Stomach (tissue), 4 donors: ENCODE measurements around the gene C19orf85.

Experiments
- CTCF ChIP-seq, 7 experiments: fragments of 450-650 bp in 4 of 7; fragments of 200-600 bp in 3 of 7; sonication (generic) in 3 of 7; IDR thresholded peaks; one replicate each; pipeline ENCODE4 v1.5.1; 2016 to 2019; ENCODE audit warnings: antibody characterized with exemption in 7 of 7, control low read depth in 2 of 7, mild to moderate bottlenecking in 1 of 7
- EP300 ChIP-seq: sonication (generic); formaldehyde crosslinking; IDR thresholded peaks from one replicate; pipeline ENCODE4 v1.6.1; 2017; ENCODE audit warnings: antibody characterized with exemption

DNA sequence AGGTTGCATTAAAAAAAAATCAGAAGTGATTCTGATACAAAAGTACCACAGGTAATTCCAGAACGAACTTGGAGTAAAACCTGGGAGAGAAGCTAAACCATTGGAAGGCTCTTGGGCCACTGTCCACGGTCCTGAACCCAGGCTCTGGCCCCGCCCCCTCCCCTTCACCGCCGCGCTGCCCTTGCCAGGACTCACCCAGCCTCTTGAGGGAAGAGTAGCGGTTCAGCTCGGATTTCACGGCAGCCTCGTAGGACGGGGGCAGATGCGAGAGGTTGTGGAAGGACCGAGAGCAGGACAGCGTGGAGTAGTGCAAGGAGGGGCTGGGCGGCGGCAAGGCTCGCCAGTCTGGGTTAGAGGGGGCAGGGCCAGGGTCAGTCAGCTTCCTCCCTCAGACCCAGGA, 27.1 kb downstream of the C19orf85 start:
- no peak for TF ChIP-seq CTCF (IDR thresholded peaks at IDR 0.05)
- no peak for TF ChIP-seq EP300
